ENCODE data around the gene ZCCHC12.

The ZCCHC12 gene

DNA sequence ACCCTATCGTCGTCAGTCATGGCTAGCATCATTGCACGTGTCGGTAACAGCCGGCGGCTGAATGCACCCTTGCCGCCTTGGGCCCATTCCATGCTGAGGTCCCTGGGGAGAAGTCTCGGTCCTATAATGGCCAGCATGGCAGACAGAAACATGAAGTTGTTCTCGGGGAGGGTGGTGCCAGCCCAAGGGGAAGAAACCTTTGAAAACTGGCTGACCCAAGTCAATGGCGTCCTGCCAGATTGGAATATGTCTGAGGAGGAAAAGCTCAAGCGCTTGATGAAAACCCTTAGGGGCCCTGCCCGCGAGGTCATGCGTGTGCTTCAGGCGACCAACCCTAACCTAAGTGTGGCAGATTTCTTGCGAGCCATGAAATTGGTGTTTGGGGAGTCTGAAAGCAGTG is 1.6 kb downstream of the ZCCHC12 start:
- no peak overlapping the region for H2AFZ ChIP-seq
- H3K27me3 ChIP-seq (ENCODE audit: control insufficient read depth, insufficient read depth, low read length): no peaks in the 10 kb centered on the region
- H3K79me2 ChIP-seq: no peaks in the 10 kb centered on the region
- H3K4me3 ChIP-seq (ENCODE audit: low read depth, low read length): no peak overlapping the region
- no peaks in the 10 kb centered on the region for H3K36me3 ChIP-seq (ENCODE audit: control insufficient read depth, insufficient read depth, low read length)
- no peaks in the 10 kb centered on the region for H3K9me3 ChIP-seq (ENCODE audit: control insufficient read depth, low read length)
- H3K4me1 ChIP-seq: no peaks in the 10 kb centered on the region
- TF ChIP-seq CTCF (IDR thresholded peaks at IDR 0.05): no peak
- no peak overlapping the region for H3K4me2 ChIP-seq (ENCODE audit: low read length)
- no peak overlapping the region for H3K27ac ChIP-seq
- no peak overlapping the region for H3K9ac ChIP-seq

GRCh38 chrX:118839334-118839958 is 15.8 kb downstream of the ZCCHC12 start:
- Histone ChIP-seq H3K9me3 (ENCODE audit: control insufficient read depth, low read length) (no peaks in the 10 kb centered on the region), H3K27ac (no peak overlapping the region), H3K4me2 (ENCODE audit: low read length) (peak overlapping the region; percentile 65), H3K27me3 (ENCODE audit: control insufficient read depth, insufficient read depth, low read length) (no peaks in the 10 kb centered on the region), H3K4me3 (ENCODE audit: low read depth, low read length) (peak overlapping the region; percentile 48), H3K9ac (no peak overlapping the region), H3K4me1 (no peaks in the 10 kb centered on the region), H3K36me3 (ENCODE audit: control insufficient read depth, insufficient read depth, low read length) (no peaks in the 10 kb centered on the region), H3K79me2 (no peaks in the 10 kb centered on the region), H2AFZ (peak overlapping the region; percentile 85)
- peak; percentile 58 for TF ChIP-seq CTCF (IDR thresholded peaks at IDR 0.05)

DNA sequence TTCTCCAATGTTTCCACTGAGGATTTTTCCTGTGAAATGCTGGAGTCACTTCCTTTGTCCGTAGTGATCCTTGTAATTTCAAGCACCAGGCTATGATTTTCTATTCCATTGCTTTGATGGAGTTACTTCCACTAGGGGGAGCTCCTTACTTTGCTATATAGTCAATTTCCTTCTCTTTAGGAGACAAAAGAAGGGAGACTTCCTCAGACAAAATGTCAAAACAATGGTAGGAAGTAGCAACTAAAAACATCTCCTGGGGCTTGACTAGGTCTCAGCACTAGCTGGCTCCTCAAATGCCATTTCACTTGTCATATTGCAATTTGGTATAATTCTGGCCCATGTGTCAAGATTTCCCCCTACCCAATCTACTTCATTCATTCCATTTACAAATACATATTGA is 24.1 kb downstream of the ZCCHC12 start:
- H3K9me3 ChIP-seq (ENCODE audit: control insufficient read depth, low read length): no peaks in the 10 kb centered on the region
- H2AFZ ChIP-seq: no peak overlapping the region
- no peaks in the 10 kb centered on the region for H3K4me1 ChIP-seq
- H3K36me3 ChIP-seq (ENCODE audit: control insufficient read depth, insufficient read depth, low read length): no peaks in the 10 kb centered on the region
- no peaks in the 10 kb centered on the region for H3K79me2 ChIP-seq
- H3K27me3 ChIP-seq (ENCODE audit: control insufficient read depth, insufficient read depth, low read length): no peaks in the 10 kb centered on the region
- TF ChIP-seq CTCF (IDR thresholded peaks at IDR 0.05): peak; percentile 58
- no peak overlapping the region for H3K4me2 ChIP-seq (ENCODE audit: low read length)
- H3K9ac ChIP-seq: no peak overlapping the region
- no peak overlapping the region for H3K27ac ChIP-seq
- no peak overlapping the region for H3K4me3 ChIP-seq (ENCODE audit: low read depth, low read length)

GRCh38 chrX:118853596-118853995 is 30.0 kb downstream of the ZCCHC12 start:
- Histone ChIP-seq H3K4me3 (ENCODE audit: low read depth, low read length) (no peak overlapping the region), H2AFZ (no peak overlapping the region), H3K27me3 (ENCODE audit: control insufficient read depth, insufficient read depth, low read length) (no peaks in the 10 kb centered on the region), H3K79me2 (no peaks in the 10 kb centered on the region), H3K9ac (no peak overlapping the region), H3K4me1 (no peaks in the 10 kb centered on the region), H3K36me3 (ENCODE audit: control insufficient read depth, insufficient read depth, low read length) (no peaks in the 10 kb centered on the region), H3K9me3 (ENCODE audit: control insufficient read depth, low read length) (no peaks in the 10 kb centered on the region), H3K4me2 (ENCODE audit: low read length) (no peak overlapping the region), H3K27ac (no peak overlapping the region)
- TF ChIP-seq CTCF (IDR thresholded peaks at IDR 0.05): no peak

DNA sequence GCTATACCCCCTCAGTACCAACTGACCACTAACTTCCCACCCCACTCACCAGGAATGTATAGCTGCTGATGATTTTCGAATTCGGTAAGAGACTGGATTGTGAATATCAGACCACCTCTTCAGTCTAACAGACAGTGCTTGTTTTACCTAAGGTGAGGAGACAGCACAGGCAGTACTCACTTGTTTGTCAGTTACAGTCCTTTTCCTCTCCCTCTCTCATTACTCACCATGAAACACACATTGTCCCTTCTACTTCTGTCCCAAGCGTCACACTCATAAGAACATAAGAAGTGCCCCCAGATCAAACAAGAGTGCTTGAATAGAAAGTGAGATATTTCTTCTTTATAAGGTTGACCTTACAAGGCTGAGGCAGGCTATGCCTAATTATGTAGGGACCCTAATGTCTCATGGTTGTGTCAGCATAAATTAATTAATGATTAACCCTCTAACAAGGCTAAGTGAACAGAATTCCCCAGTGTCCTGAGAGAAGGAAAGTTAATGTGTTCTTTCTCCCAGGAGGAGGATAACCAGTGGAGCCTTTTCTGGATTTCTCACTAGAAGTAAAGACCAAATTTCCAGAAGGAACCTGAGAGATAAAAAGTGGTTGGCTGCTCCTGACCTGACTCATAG is 32.2 kb downstream of the ZCCHC12 start:
- no peak overlapping the region for H3K4me3 ChIP-seq (ENCODE audit: low read depth, low read length)
- no peaks in the 10 kb centered on the region for H3K27me3 ChIP-seq (ENCODE audit: control insufficient read depth, insufficient read depth, low read length)
- H3K9me3 ChIP-seq (ENCODE audit: control insufficient read depth, low read length): no peaks in the 10 kb centered on the region
- H3K36me3 ChIP-seq (ENCODE audit: control insufficient read depth, insufficient read depth, low read length): no peaks in the 10 kb centered on the region
- no peaks in the 10 kb centered on the region for H3K79me2 ChIP-seq
- H2AFZ ChIP-seq: no peak overlapping the region
- no peak overlapping the region for H3K9ac ChIP-seq
- no peaks in the 10 kb centered on the region for H3K4me1 ChIP-seq
- H3K4me2 ChIP-seq (ENCODE audit: low read length): no peak overlapping the region
- no peak overlapping the region for H3K27ac ChIP-seq
- no peak for TF ChIP-seq CTCF (IDR thresholded peaks at IDR 0.05)

Measured in parathyroid adenoma (tissue), 2 donors.